ENCODE measurements around the gene FGD4.
"Not testable (repeated sequence)": the region's sequence is repeated elsewhere in the genome, so short reads cannot be mapped to it uniquely, and the experiment has no call there.

DNA sequence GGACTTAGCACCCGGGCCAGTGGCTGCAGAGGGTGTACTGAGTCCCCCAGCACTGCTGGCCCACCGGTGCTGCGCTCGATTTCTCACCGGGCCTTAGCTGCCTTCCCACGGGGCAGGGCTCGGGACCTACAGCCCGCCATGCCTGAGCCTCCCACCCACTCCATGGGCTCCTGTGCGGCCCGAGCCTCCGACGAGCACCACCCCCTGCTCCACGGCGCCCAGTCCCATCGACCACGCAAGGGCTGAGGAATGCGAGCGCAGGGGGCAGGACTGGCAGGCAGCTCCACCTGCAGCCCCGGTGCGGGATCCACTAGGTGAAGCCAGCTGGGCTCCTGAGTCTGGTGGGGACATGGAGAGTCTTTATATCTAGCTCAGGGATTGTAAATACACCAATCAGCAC is 126.4 kb downstream of the FGD4 start:
- TF ChIP-seq, protein P1, sequence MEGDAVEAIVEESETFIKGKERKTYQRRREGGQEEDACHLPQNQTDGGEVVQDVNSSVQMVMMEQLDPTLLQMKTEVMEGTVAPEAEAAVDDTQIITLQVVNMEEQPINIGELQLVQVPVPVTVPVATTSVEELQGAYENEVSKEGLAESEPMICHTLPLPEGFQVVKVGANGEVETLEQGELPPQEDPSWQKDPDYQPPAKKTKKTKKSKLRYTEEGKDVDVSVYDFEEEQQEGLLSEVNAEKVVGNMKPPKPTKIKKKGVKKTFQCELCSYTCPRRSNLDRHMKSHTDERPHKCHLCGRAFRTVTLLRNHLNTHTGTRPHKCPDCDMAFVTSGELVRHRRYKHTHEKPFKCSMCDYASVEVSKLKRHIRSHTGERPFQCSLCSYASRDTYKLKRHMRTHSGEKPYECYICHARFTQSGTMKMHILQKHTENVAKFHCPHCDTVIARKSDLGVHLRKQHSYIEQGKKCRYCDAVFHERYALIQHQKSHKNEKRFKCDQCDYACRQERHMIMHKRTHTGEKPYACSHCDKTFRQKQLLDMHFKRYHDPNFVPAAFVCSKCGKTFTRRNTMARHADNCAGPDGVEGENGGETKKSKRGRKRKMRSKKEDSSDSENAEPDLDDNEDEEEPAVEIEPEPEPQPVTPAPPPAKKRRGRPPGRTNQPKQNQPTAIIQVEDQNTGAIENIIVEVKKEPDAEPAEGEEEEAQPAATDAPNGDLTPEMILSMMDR (IDR thresholded peaks at IDR 0.05) = not testable (repeated sequence)
- not testable (repeated sequence) for TF ChIP-seq POLR2A, POLR2AphosphoS5 (IDR thresholded peaks at IDR 0.05)
